Fibroblast of peridontal ligament (primary cell): ENCODE measurements around the gene RSBN1L.
A peak's percentile ranks its signal among the peaks of the same experiment; 100 is the strongest.
"Not testable (repeated sequence)": the region's sequence is repeated elsewhere in the genome, so short reads cannot be mapped to it uniquely, and the experiment has no call there.

Source experiments
- DNase-seq: peaks from one replicate; pipeline ENCODE4 v3.0.0-alpha.2; 2010; ENCODE audit errors: extremely low read depth

The RSBN1L gene

DNA sequence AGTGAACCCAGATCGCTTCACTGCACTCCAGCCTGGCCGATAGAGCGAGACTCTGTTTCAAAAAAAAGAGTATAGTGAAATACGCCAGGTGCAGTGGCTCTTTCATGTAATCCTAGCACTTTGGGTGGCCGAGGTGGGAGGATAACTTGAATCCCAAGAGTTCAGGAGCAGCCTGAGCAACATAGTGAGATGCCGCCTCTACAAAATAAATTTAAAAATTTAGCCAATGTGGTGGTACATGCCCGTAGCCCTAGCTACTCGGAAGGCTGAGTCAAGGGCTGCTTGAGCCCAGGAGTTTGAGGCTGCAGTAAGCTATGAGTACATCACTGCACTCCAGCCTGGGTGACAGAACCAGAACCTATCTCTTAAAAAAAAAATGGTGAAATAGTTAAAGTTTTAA, 74.1 kb downstream of the RSBN1L start:
- DNase-seq: no peak

GRCh38 chr7:77771901-77772300, 75.6 kb downstream of the RSBN1L start:
- no peak for DNase-seq

DNA sequence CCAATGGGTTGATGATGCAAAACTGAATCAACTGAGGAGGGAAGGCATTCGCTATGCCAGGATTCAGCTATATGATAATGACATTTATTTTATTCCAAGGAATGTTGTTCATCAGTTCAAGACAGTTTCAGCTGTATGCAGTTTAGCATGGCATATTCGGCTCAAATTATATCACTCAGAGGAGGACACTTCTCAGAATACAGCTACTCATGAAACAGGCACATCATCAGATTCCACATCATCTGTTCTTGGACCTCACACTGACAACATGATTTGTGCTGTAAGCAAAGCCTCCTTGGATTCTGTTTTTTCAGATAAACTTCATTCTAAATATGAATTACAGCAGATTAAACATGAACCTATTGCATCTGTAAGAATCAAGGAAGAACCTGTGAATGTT, 82.3 kb downstream of the RSBN1L start:
- no peak for DNase-seq

- DNase-seq: no peak
Observed at GRCh38 chr7:77782383-77782782, 86.1 kb downstream of the RSBN1L start.

- no peak for DNase-seq
Observed at GRCh38 chr7:77783111-77783510, 86.9 kb downstream of the RSBN1L start.

DNA sequence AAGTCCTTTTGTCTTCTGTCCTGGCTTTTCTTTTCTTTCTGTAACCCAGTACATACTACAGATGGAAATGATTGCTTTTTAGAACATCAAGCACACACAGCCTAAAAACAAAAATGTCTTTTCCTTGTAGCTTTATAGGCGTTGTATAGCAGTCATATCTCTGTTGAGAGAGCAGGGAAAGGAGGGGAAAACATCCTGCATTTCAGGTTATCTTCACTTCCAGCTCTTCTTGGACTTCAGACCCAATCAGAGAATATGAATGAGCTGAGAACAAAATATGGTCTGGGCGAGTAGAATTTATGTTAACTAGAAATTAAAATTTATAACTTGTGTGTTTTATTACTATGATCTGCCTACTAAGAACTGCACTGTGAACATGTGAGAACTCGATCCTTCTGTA, 87.3 kb downstream of the RSBN1L start:
- DNase-seq: no peak

DNA sequence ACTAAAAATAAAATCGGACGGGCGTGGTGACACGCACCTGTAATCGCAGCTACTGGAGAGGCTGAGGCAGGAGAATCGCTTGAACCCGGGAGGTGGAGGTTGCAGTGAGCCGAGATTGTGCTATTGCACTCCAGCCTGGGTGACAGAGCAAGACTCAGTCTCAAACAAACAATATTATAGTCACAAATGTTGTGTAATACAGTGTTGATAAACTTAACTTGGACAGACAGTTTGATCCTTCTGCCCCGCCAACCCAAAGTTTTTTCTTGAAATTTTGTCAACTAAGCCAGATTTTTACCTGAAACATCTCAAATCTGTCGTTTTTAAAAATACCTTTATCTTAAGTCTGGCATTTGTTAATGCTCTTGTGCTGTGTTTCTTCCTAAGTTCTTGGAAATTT, 88.2 kb downstream of the RSBN1L start:
- not testable (repeated sequence) for DNase-seq

- no peak for DNase-seq
Observed at GRCh38 chr7:77786018-77786417, 89.8 kb downstream of the RSBN1L start.

GRCh38 chr7:77786741-77787140, 90.5 kb downstream of the RSBN1L start:
- DNase-seq: no peak

GRCh38 chr7:77788327-77788902, 92.2 kb downstream of the RSBN1L start:
- DNase-seq: no peak

- no peak for DNase-seq
Observed at GRCh38 chr7:77791336-77791735, 95.1 kb downstream of the RSBN1L start.

DNA sequence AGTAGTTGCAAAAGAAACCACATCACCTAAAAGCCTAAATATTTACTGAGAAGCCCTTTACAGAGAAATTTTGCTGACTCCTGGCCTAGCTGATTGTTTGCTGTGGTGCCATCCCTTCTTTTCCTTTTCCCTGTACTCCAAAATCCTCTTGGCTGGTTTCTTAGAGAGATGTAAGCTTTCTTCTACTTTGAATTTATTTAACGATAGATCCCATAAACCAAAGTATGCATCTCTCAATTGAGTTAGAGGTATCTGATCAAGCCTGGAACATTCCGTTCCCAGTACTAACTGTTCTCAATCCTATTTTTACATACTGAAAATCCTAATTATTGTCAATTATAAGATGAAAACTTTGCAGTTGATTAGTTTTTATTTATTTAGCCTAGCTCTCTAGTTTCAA, 95.7 kb downstream of the RSBN1L start:
- DNase-seq: no peak

- DNase-seq: no peak
Observed at GRCh38 chr7:77794000-77794399, 97.7 kb downstream of the RSBN1L start.

DNA sequence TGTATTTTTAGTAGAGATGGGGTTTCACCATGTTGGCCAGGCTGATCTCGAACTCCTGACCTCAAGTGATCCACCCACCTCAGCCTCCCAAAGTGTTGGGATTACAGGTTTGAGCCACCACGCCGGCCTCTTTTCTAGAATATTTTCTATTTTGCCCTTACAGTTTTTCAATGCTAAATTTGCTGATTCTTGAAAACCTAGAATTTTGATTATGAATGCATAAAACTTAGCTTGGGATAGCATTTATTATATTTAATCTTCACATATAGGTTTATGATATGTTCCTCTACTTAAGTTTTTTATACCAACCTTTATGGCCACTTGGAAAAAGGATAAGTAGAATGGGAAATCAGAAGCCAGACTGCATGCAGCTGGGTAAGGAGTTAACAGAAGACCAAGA, 99.8 kb downstream of the RSBN1L start:
- no peak for DNase-seq

- DNase-seq: no peak
Observed at GRCh38 chr7:77796960-77797359, 100.7 kb downstream of the RSBN1L start.

GRCh38 chr7:77797734-77798393, 101.6 kb downstream of the RSBN1L start:
- DNase-seq: peak; percentile 33

DNA sequence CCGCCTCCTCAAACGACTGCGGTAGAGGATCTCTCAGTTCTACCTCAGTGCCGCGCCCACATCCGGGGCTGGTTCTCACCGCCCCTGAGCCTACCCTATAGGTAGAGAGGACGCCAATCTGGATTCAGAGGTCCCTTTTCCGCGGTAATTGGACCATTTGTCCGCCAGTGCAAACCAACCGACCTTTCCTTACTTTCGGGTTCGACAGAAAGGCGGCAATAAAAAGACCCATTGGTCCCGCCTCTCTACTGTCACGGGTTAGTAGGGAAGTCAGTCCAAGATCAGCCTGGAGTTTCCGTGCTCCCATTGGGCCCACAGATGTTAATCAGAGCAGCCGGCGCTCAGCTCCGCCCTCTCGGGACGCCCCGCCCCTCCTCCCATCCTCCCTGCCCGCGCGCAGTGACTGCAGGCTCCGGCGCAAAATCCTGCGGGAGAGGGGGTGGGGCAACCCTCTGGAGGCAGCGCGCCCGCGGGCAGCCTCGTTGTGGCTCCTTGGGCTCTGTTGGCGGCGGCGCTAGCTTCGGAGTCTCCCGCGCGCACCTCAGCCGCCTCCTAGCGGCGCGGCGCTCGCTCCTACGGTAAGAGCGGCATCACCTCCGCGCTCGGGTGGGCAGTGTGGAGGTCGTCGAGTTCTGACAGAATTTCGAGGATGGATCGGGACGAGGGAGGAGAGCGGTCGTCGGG, 102.3 kb downstream of the RSBN1L start, which contains the start of the genes PHTF2 and TMEM60:
Gene PHTF2, plus strand, starts transcription at position 380 of the 684 bp plus-strand sequence.
Gene TMEM60, minus strand, starts transcription at position 41 of the 684 bp plus-strand sequence. CDS start 4,061 bp downstream, outside the sequence.
- DNase-seq: peak; percentile 100

- peak; percentile 38 for DNase-seq
Observed at GRCh38 chr7:77799078-77799964, 103.1 kb downstream of the RSBN1L start.

- no peak for DNase-seq
Observed at GRCh38 chr7:77800158-77800557, 103.9 kb downstream of the RSBN1L start.

DNA sequence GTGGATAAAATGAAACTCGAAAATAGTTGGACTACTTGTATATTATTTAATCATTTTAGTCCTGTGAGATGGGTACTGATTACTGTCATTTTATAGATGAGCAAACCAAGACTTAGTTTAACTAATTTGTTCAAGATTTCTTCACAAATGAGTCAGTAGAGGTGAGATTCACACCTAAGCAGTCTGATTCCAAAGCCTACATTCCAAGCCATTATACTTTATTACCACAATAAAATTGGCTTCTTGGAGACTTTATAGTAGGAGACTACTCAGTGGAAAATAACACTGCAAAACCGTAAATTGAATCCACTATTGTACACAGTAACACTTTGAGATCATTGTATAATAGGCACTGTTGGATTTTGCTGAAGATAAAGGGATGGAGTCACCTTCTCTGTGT, 104.5 kb downstream of the RSBN1L start:
- DNase-seq: no peak

GRCh38 chr7:77802557-77803405, 106.5 kb downstream of the RSBN1L start:
- no peak for DNase-seq
